SIG-M5 treated with dmso at 0.1 percent for 504 hours (cell line): ENCODE results near the gene CRADD.
A peak's percentile ranks its signal among the peaks of the same experiment; 100 is the strongest.

Experiments used
- DNase-seq: peaks from one replicate; lab custom pipeline; 2025; ENCODE audit not compliant: unreplicated experiment; lab: John Stamatoyannopoulos, UW

The CRADD gene

GRCh38 chr12:93892423-93893268 lies 215.5 kb downstream of the CRADD start:
- no peak for DNase-seq

- no peak for DNase-seq
These were observed 217.4 kb downstream of the CRADD start for GRCh38 chr12:93894391-93895088.

- DNase-seq, result no peak
These were observed 217.9 kb downstream of the CRADD start for GRCh38 chr12:93895089-93895445.

GRCh38 chr12:93896427-93896826 lies 219.3 kb downstream of the CRADD start:
- DNase-seq, result peak; percentile 3

- DNase-seq, result no peak
These were observed 219.8 kb downstream of the CRADD start for GRCh38 chr12:93896952-93897351.

GRCh38 chr12:93901739-93902138 lies 224.6 kb downstream of the CRADD start:
- DNase-seq, result no peak

GRCh38 chr12:93902192-93902591 lies 225.0 kb downstream of the CRADD start:
- no peak for DNase-seq

GRCh38 chr12:93902736-93903562 lies 225.8 kb downstream of the CRADD start:
- DNase-seq, result no peak

- no peak for DNase-seq
These were observed 226.9 kb downstream of the CRADD start for GRCh38 chr12:93904124-93904523.

- DNase-seq, result no peak
These were observed 231.1 kb downstream of the CRADD start for GRCh38 chr12:93908264-93908663.

- no peak for DNase-seq
These were observed 231.8 kb downstream of the CRADD start for GRCh38 chr12:93908846-93909567.

GRCh38 chr12:93911396-93911795 lies 234.2 kb downstream of the CRADD start:
- no peak for DNase-seq

GRCh38 chr12:93912086-93912733 lies 235.0 kb downstream of the CRADD start:
- no peak for DNase-seq

- no peak for DNase-seq
These were observed 236.7 kb downstream of the CRADD start for GRCh38 chr12:93913845-93914244.

- DNase-seq, result no peak
These were observed 237.1 kb downstream of the CRADD start for GRCh38 chr12:93914281-93914680.

GRCh38 chr12:93915411-93915810 lies 238.2 kb downstream of the CRADD start:
- DNase-seq, result no peak

- DNase-seq, result no peak
These were observed 239.2 kb downstream of the CRADD start for GRCh38 chr12:93916402-93916801.

GRCh38 chr12:93918262-93918661 lies 241.1 kb downstream of the CRADD start:
- no peak for DNase-seq

GRCh38 chr12:93918900-93919299 lies 241.7 kb downstream of the CRADD start:
- DNase-seq, result no peak

- DNase-seq, result no peak
These were observed 244.3 kb downstream of the CRADD start for GRCh38 chr12:93921521-93921920.
